NK-92 (cell line): ENCODE data around the gene FAF1.
"Not testable (repeated sequence)": the region's sequence is repeated elsewhere in the genome, so short reads cannot be mapped to it uniquely, and the experiment has no call there.

Experiments used
- DNase-seq: peaks from one replicate; lab custom pipeline; 2025; ENCODE audit not compliant: unreplicated experiment; lab: John Stamatoyannopoulos, UW

Gene FAF1

DNA sequence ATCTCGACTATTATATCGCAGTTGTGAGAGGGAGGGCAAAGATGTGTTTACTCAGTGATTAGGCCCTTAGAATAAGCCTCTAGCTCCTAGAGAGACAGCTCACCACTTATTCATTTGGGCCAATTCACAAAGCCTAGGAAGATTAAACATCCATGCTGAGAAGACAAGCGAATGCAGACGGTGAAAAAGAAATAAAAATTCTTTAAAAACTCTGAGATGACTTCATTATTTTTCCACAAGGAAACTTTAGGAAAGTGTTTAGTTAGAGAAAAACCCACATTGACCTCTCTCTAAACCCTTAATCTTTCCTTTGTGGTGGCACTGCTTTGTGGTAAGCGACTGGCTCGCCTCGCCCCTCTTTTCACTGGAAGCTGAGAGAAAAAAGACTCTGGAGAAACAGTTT, 390.0 kb downstream of the FAF1 start:
- DNase-seq, result no peak

DNA sequence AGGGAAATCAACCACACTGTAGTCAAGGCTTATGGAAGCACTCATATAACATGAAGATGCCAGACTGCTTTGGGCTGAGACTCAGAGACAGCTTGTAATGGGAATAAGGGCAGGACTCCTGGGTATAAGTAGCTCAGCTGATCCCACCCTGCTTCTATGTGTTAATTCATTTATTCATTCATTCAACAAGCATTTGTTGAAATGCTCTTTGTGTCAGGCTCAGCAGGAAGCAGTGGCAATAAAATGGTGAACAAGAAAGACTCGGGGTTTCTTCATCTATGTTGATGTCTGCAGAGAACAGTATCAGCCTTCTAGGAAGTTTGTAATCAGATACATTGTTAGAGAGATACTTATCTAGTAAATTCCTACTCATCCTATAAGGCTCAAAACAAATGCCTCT, 391.3 kb downstream of the FAF1 start:
- DNase-seq, result no peak

GRCh38 chr1:50566405-50566804, 393.7 kb downstream of the FAF1 start:
- no peak for DNase-seq

DNA sequence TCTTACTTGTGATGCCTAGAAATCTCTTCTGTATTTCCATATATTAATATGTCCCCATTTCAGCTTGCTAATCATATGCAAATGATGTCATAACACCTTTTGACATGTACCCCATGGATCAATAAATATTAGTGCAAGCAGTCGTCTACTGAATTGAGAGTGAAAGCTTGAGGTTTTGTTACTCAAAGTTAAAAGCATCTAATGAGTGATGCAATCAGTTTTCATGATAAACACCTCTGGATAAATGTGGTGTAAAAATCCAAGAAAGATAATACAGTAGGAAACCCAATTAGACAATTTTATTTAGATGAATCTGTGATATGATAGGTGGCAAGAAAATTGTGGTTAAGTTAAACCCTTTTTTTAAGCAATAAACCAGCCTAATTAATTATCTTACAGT, 395.6 kb downstream of the FAF1 start:
- no peak for DNase-seq

GRCh38 chr1:50562106-50562505, 398.0 kb downstream of the FAF1 start:
- DNase-seq, result no peak

DNA sequence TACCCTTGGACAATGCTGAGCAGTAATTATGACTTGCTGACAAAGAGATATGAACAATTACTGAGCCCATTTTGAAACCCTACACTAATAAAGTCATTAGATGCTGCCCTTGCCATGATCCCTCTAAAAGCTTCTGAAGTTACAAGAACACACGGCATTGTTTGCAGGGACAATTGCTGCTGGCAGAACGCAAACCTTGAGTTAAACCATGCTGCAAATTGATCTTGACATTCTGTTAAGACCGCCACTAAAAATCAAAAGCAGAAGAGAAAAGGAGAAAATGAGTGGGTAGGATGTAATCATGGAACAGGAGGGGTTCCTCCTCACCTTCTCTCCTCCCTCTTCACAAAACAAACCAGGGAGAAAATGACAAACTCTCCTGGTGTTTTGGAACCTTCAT, 400.6 kb downstream of the FAF1 start:
- DNase-seq, result no peak

GRCh38 chr1:50553921-50554320, 406.1 kb downstream of the FAF1 start:
- no peak for DNase-seq

- DNase-seq, result no peak
Observed at GRCh38 chr1:50548243-50548642, 411.8 kb downstream of the FAF1 start.

DNA sequence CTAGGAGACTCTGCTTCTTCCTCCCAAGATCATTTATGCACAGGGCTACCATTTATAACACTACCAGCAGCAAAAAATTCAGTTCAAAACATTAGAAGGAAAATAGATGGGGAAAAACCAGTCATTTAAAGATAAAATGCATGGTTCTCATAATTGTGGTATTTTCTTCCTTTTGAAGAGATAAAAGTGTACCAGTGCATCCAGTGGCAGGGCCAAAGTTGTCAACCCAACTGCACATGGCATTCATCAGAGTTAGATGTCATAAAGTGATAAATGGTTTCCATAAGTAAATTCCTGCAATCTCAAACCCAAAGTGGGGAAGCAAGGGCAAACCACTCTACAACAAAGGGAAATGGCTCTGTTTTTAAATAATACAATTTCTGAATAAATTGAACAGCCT, 417.7 kb downstream of the FAF1 start:
- no peak for DNase-seq

- DNase-seq, result no peak
Observed at GRCh38 chr1:50538476-50538875, 421.6 kb downstream of the FAF1 start.

GRCh38 chr1:50531601-50532000, 428.5 kb downstream of the FAF1 start:
- DNase-seq, result no peak

DNA sequence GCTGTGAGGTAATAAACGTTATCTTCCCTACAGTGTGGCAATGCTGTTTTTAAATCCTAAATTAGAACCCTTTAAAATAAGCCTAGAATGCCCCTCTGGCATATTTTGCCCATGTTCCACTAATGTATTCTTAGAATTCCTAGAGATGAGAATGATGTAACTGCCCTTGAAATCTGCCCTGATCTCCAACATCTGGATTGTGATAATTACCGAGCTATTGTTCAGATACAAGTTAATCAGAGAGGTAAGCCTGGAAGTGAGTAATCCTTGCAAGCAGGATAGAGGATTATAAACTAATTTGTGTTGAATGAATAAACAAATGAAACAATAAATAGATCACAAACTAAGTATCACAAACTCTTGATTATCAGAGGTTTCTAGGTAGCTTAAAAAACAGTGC, 429.0 kb downstream of the FAF1 start:
- no peak for DNase-seq

- DNase-seq, result no peak
Observed at GRCh38 chr1:50529510-50529909, 430.6 kb downstream of the FAF1 start.

DNA sequence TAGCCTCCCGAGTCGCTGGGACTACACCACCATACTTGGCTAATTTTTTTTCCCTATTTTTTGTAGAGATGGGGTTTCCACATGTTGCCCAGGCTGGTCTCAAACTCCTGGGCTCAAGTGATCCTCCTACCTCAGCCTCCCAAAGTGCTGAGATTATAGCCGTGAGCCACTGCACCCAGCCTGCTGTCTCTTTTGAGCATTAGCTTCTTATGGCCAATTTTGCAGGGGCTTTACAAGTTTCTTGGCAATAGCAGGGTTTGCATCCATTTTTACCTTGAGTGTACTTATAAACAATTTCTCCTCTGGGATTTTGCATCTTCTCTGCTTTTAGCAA, 432.1 kb downstream of the FAF1 start:
- DNase-seq, result not testable (repeated sequence)

DNA sequence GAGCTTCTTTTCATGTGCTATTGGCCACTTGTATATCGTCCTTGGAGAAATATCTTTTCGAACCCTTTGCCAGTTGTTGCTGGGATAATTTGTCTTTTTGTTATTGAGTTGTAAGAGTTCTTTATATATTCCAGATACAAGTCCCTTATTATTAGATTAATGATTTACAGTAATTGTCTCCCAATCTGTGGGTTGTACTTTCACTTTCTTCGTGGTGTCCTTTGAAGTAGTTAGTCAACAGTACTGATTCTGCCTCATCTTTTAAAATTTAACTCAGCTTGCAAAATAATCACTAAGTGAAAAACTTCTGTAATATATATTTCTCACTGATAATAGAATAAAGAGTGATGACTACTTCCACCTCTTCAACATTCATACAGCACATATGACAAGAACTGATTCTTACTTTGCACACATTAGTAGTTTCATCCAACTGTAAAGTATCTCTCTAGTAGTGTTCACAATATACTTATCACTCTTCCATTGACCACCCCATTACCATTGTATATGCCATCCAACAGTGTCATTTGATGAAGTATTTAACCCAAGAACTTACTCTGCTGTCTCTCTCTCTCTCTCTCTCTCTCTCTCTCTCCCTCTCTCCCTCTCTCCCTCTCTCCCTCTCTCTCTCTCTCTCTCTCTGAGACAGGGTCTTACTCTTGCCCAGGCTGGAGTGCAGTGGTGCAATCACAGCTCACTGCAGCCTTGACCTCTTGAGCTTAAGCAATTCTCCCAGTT, 432.6 kb downstream of the FAF1 start:
- DNase-seq, result no peak

DNA sequence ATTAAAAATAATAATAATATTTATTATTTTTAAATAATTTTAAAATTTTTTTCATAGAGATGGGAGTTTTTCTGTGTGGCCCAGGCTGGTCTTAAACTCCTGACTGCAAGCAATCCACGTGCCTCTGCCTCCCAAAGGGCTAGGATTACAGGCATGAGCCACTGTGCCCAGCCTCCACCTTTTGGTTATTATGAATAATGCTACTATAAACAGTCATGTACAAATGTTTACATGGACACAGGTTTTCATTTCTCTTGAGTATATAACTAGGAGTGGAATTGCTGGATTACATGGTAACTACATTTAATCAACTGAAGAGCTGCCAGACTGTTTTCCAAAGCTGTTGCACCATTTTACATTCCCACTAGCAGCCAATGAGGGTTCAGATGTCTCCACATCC, 433.6 kb downstream of the FAF1 start:
- no peak for DNase-seq

- no peak for DNase-seq
Observed at GRCh38 chr1:50523548-50523947, 436.5 kb downstream of the FAF1 start.

- no peak for DNase-seq
Observed at GRCh38 chr1:50522691-50523342, 437.2 kb downstream of the FAF1 start.

- DNase-seq, result no peak
Observed at GRCh38 chr1:50521703-50522102, 438.4 kb downstream of the FAF1 start.

GRCh38 chr1:50517488-50517887, 442.6 kb downstream of the FAF1 start:
- DNase-seq, result no peak

- DNase-seq, result no peak
Observed at GRCh38 chr1:50516056-50516455, 444.0 kb downstream of the FAF1 start.

DNA sequence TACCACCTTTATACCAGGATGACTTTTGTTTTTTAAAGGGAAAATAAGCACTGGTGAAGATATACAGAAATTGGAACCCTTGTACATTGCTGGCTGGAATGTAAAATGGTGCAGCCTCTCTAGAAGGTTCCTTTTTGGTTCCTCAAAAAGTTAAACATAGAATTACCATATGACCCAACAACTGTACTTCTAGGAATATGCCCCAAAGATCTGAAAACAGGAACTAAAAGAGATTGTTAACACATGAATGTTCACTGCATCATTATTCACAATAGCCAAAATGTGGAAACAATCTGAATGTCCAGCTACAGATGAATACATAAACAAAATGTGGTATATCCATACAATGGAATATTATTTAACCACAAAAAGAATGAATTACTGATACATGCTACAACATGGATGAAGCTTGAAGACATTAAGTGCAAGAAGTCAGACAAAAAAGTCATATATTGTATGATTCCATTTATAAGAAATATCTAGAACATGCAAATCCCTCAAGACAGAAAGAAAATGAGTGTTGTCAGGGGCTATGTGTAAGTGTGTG, 452.0 kb downstream of the FAF1 start:
- DNase-seq, result no peak

DNA sequence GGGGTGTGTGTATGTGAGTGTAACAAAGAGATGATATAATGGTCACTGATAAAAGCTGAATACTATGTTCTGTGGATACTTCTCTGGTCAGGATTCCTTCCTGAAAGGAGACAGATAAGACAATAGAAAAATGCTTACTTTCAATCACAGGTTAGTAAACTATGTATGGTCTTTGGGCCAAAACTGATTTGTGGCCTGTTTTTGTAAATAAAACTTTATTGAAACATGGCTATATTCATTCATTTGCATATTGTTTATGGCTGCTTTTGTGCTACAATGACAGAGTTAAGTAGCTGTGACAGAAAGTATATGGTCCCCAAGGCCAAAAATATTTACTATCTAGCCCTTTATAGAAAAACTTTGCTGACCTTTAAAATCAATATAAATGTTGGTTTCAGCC, 454.6 kb downstream of the FAF1 start:
- no peak for DNase-seq
